NK-92 treated with Interleukin-12 subunit alpha and Interleukin-12 subunit beta, amount 100 ng/mL, for 24 hours (cell line): Measurements from ENCODE around the gene SLC25A10.
A peak's percentile ranks its signal among the peaks of the same experiment; 100 is the strongest.
"Not testable (repeated sequence)": the region's sequence is repeated elsewhere in the genome, so short reads cannot be mapped to it uniquely, and the experiment has no call there.

Experiments used
- DNase-seq: peaks from one replicate; lab custom pipeline; 2025; lab: John Stamatoyannopoulos, UW

Gene SLC25A10

DNA sequence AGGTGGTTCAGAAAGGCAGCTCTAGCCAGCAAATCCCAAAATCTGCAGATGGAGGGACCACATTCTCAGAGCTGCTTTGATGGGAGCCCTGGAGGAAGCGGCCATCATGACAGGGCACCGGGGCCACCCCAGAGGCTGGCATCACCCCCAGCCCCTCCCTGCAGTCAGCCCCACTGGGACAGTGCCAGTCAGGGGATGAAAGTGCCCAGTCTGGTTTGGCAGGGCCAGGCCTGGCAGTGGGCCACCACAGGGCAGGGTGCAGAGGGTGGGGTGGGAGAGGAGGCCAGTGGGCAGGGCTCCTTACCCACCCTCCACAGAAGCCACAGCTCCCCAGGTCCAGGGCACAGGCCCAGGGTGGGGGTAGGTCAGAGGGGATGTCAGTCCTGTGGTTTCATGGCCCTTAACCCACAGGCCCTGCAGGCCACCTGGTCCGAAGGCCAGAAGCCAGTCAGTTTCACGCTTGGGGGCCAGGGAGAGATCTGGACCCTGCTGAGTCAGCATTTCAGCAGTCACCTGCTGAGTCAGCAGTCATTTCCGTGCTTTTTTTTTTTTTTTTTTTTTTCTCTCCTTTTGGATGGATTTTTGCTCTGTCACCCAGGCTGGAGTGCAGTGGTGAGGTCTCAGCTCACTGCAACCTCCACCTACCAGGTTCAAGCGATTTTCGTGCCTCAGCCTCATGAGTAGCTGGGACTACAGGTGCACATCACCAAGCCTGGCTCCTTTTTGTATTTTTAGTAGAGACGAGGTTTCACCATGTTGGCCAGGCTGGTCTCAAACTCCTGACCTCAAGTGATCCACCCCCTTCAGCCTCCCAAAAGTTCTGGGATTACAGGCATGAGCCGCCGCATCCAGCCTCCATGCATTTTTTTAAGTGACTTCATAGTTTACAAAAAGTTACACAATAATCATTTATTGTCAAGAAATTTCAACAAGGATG is 10.4 kb downstream of the SLC25A10 start:
- DNase-seq: no peak

GRCh38 chr17:81723651-81724209 is 11.6 kb downstream of the SLC25A10 start:
- DNase-seq: no peak

DNA sequence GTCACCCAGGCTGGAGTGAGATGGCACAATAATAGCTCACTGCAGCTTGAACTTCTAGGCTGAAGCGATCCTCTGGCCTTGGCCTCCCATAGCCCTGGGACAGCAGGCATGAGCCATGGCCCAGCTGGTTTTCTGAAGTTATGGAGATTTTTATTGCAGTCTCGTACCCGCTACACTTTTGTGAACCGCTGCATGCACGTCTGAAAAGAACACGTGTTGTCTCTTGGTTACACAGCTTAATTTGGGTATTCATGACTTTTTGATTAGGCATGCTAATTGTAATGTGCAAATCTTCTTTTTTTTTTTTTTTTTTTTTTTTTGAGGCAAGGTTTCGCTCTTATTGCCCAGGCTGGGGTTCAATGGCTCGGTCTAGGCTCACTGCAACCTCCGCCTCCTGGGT is 13.4 kb downstream of the SLC25A10 start:
- no peak for DNase-seq

DNA sequence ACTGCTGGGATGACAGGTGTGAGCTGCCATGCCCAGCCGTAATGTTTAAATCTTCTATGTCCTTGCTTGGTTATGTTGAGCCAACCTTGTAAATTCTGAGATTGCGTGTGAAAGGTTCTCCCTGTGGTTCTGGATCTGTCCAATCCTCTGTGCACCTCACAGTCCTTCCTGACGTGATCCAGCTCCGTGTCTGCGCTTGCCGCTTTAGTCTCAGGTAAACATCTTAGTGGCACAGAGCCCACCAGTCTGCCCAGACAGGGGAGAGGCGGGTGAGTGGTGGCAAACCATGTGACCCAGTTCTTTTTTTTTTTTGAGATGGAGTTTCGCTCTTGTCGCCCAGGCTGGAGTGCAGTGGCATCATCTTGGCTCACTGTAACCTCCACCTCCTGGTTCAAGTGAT is 13.9 kb downstream of the SLC25A10 start:
- DNase-seq: no peak

GRCh38 chr17:81727324-81728031 is 15.4 kb downstream of the SLC25A10 start:
- no peak for DNase-seq

DNA sequence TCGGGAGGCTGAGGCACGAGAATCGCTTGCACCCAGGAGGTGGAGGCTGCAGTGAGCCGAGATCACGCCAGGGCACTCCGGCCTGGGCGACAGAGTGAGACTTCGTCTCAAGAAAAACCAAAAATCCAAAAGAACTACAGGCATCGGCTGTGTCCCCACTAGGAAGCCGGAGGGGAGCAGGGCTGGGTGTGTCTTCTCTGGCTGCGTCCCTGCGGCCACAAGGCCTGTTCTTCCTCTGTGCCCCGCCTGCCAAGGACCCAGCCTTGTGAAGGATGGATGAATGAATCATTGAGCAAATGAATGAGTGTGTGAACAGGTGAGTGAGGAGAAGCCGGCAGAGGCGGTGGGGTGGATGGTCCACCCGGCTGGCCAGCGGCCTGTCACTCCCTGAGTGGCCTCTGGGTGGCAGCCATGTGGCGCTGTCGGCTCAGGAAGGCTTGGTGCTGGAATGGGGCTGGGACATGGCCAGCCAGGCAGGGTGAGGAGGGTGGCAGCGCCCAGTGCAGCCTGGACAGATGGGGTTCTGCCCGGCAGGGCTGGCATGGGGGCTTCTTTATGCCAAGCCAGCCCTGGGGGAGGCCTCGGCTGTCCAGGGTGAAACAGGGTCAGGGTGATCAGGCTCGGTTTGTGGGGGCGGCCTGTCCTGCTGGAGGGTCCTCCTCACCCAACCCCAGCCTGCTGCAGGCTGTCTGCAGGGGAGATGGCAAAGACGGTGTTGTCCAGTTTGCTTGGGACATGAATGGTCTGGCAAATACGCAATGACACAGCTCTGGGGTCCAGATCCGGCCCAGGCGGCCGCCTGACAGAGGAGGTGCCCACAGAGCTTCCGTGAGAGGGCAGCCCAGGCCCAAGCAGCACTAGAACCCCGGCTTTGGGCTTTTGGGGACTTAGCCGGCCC is 21.7 kb downstream of the SLC25A10 start:
- DNase-seq: peak; percentile 50

GRCh38 chr17:81734405-81735263 is 22.6 kb downstream of the SLC25A10 start:
- DNase-seq: no peak

- DNase-seq: no peak
These were observed 23.4 kb downstream of the SLC25A10 start for GRCh38 chr17:81735264-81736102.

GRCh38 chr17:81737947-81738800 is 26.1 kb downstream of the SLC25A10 start:
- DNase-seq: no peak

DNA sequence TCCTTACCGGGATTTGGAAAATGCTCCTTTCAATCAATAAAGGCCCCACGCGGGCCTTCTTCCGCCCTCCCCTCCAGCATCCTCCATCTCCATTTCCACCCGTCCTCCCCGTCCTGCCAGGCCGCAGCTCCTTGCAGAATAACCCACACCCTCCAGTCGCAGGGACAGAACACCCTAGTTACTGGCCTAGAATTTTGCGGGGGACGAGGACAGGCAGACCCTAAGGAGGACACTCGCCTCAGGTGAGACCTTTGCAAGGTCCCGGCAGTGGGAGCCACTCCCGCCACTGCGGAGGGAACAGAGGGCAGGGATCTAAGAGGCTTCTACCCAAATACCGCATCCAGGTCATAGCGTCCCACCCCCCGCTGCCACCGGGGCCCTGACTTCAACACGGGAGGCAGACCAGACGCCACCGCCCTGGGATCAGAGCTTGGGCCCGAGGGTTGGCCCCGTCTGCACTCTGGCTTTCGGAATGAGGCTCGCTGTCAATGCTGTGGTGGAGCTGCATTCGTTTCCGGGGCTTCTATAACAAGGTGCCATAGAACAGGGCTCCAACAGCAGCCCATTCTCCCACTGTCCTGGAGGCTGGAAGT is 26.8 kb downstream of the SLC25A10 start:
- no peak for DNase-seq

DNA sequence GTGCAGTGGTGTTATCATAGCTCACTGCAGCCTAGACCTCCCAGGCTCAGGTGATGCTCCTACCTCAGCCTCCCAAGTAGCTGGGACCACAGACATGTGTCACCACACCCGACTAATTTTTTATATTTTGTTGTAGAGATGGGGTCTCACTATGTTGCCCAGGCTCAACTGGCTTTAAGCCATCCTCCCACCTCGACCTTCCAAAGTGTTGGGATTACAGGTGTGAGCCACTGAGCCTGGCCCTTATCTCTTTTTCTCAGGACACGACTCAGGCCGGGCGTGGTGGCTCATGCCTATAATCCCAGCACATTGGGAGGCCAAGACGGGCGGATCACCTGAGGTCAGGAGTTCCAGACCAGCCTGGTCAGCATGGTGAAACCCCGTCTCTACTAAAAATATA is 27.5 kb downstream of the SLC25A10 start:
- DNase-seq: not testable (repeated sequence)

DNA sequence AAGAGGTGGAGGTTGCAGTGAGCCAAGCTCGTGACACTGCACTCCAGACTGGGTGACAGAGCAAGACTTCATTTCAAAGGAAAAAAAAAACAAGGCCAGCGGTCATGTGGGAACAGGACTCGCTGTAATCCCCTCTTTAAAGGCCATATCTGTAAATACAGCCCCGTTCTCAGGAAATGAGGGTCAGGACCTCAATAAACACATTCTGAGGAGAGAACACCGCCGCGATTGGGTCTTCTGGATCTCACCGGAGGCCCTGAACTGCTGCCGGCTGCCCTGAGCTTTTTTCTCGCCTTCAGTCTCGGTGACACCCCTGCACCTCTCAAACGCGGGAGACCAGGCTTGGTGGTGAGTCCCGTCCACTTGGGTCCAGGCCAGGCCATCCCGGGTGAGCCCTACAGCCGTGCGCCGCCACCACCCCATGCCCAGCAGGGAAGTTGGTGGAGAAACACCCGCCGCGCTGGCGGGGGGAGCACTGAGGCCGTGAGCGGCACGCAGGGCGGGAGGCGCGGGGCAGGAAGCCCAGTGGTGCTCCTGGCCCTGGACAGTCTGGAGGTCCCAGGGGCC is 28.4 kb downstream of the SLC25A10 start:
- no peak for DNase-seq

GRCh38 chr17:81741049-81741593 is 29.0 kb downstream of the SLC25A10 start:
- no peak for DNase-seq

- no peak for DNase-seq
These were observed 29.7 kb downstream of the SLC25A10 start for GRCh38 chr17:81741594-81742452.
